Occipital lobe (tissue), 2 donors: Measurements from ENCODE around the gene PLPP3. TPM values are rescaled to one million over a fixed set of nuclear protein-coding genes. Genes with fewer than 3 reads are reported as not detected.

Experiments
- DNase-seq: peaks from one replicate; lab custom pipeline; 2025; lab: John Stamatoyannopoulos, UW
- total RNA-seq: library from RNA; depleted of rRNA; stranded (reverse); fragments of >200 nt; gene quantifications from one replicate; pipeline ENCODE4 v1.2.3, GENCODE V29; 2014

Gene PLPP3
- total RNA-seq, 1 donor from 2014 or later: 36.5 TPM

GRCh38 chr1:56496821-56497772, 82.3 kb downstream of the PLPP3 start:
- no peak for DNase-seq

- DNase-seq: no peak
Measured at GRCh38 chr1:56496158-56496557, 83.2 kb downstream of the PLPP3 start.

- DNase-seq: no peak
Measured at GRCh38 chr1:56495538-56495937, 83.8 kb downstream of the PLPP3 start.

GRCh38 chr1:56494306-56494705, 85.1 kb downstream of the PLPP3 start:
- DNase-seq: no peak

- no peak for DNase-seq
Measured at GRCh38 chr1:56493826-56494225, 85.5 kb downstream of the PLPP3 start.

GRCh38 chr1:56491441-56491840, 87.9 kb downstream of the PLPP3 start:
- DNase-seq: no peak

GRCh38 chr1:56490619-56491018, 88.7 kb downstream of the PLPP3 start:
- no peak for DNase-seq

GRCh38 chr1:56489695-56490094, 89.7 kb downstream of the PLPP3 start:
- DNase-seq: no peak

GRCh38 chr1:56484695-56485094, 94.7 kb downstream of the PLPP3 start:
- no peak for DNase-seq

GRCh38 chr1:56483104-56483503, 96.3 kb downstream of the PLPP3 start:
- DNase-seq: no peak

GRCh38 chr1:56482486-56482885, 96.9 kb downstream of the PLPP3 start:
- no peak for DNase-seq

- DNase-seq: no peak
Measured at GRCh38 chr1:56481140-56481694, 98.1 kb downstream of the PLPP3 start.

GRCh38 chr1:56478734-56479133, 100.6 kb downstream of the PLPP3 start:
- no peak for DNase-seq

- peak; percentile 8 for DNase-seq
Measured at GRCh38 chr1:56477164-56478111, 101.9 kb downstream of the PLPP3 start.

- DNase-seq: peak; percentile 9
Measured at GRCh38 chr1:56473582-56474270, 105.6 kb downstream of the PLPP3 start.

- DNase-seq: no peak
Measured at GRCh38 chr1:56472860-56473259, 106.5 kb downstream of the PLPP3 start.

- DNase-seq: no peak
Measured at GRCh38 chr1:56469640-56470371, 109.6 kb downstream of the PLPP3 start.

- DNase-seq: no peak
Measured at GRCh38 chr1:56468518-56468917, 110.8 kb downstream of the PLPP3 start.

- DNase-seq: no peak
Measured at GRCh38 chr1:56466538-56466937, 112.8 kb downstream of the PLPP3 start.

GRCh38 chr1:56464294-56464693, 115.1 kb downstream of the PLPP3 start:
- no peak for DNase-seq
